HG03103 (cell line): ENCODE results near the gene BAZ1B.

Experiments
- ATAC-seq: cut with Tn5 transposase; IDR thresholded peaks from one replicate; pipeline ENCODE4 v1.9.1; 2021; ENCODE audit warnings: low read depth; ENCODE audit not compliant: unreplicated experiment

Gene BAZ1B

GRCh38 chr7:73391396-73391795 is 130.7 kb downstream of the BAZ1B start:
- ATAC-seq = no peak
